HepG2 (cell line): ENCODE measurements around the gene DACT2. TPM values are rescaled to one million over a fixed set of nuclear protein-coding genes. Genes with fewer than 3 reads are reported as not detected.

ENCODE experiments used
- ATAC-seq: fragments of 200-7000 bp; cut with Tn5 transposase; 3 replicates; pipeline ENCODE4 v1.9.1; 2020; ENCODE audit warnings: mild to moderate bottlenecking, moderate library complexity
- BruUV-seq: library from RNA; stranded (reverse); fragments of 400-500 nt; replicated peaks from 2 replicates; lab custom pipeline; 2021; lab: Mats Ljungman, UMichigan
- CTCF ChIA-PET: fragments of 300-600 bp; formaldehyde crosslinking; extraction: SDS; loops from one replicate; lab custom pipeline; 2021; ENCODE audit warnings: low total read pairs, inconsistent platforms, low intra/inter-chr PET ratio; lab: Yijun Ruan, JAX
- POLR2A ChIA-PET: fragments of 350-600 bp; sonication (Branson Sonifier 250); formaldehyde crosslinking; loops from one replicate; lab custom pipeline; 2020; ENCODE audit warnings: antibody characterized with exemption, inconsistent platforms; lab: Yijun Ruan, JAX
- DNase-seq: peaks from one replicate; pipeline ENCODE4 v3.0.0-alpha.2; 2015; ENCODE audit warnings: low spot score
- FAIRE-seq: peaks from 3 replicates; lab custom pipeline; 2011; peaks lifted over from hg19 to GRCh38; lab: Jason Lieb, UNC
- H2AFZ ChIP-seq: one replicate; pipeline ENCODE4 v1.6.1; 2011; ENCODE audit warnings: low read length, inconsistent platforms
- H3K27ac ChIP-seq: fragments of 300-600 bp; 3 replicates; pipeline ENCODE4 v1.8.0; 2011; ENCODE audit warnings: mixed run types, mild to moderate bottlenecking, mixed read lengths, low read length, inconsistent platforms; ENCODE audit not compliant: insufficient read depth; ENCODE audit errors: extremely low read length
- H3K27me3 ChIP-seq, 2 experiments: fragments of 200-600 bp in 1 of 2; 2 replicates in 1 of 2; 3 replicates in 1 of 2; pipeline versions ENCODE4 v1.6.0 to v1.8.0; 2011; ENCODE audit warnings: low read length in 2 of 2, mild to moderate bottlenecking in 2 of 2, moderate library complexity in 2 of 2, inconsistent platforms in 1 of 2; ENCODE audit not compliant: insufficient read depth in 2 of 2, control insufficient read depth in 1 of 2
- H3K36me3 ChIP-seq, 2 experiments: fragments of 200-600 bp in 1 of 2; replicated peaks in 1 of 2; 2 replicates in 1 of 2; 3 replicates in 1 of 2; pipeline versions ENCODE4 v1.5.1 to v1.8.0; 2011; ENCODE audit warnings: low read length in 2 of 2, inconsistent platforms in 1 of 2; ENCODE audit not compliant: insufficient read depth in 2 of 2, control insufficient read depth in 1 of 2
- H3K4me1 ChIP-seq: 2 replicates; pipeline ENCODE4 v1.5.1; 2012; ENCODE audit warnings: low read length, inconsistent platforms; ENCODE audit not compliant: insufficient read depth
- H3K4me2 ChIP-seq: 2 replicates; pipeline ENCODE4 v1.6.0; 2011; ENCODE audit warnings: low read depth, low read length, inconsistent platforms
- H3K4me3 ChIP-seq, 3 experiments: fragments of 200-600 bp in 1 of 3; sonication (generic), shearing (Covaris generic) in 1 of 3; replicated peaks in 1 of 3; 2 replicates each; pipeline ENCODE4 v1.5.1; 2011 to 2016; ENCODE audit warnings: low read length in 3 of 3, inconsistent platforms in 2 of 3, low read depth in 2 of 3, mild to moderate bottlenecking in 2 of 3, control low read depth in 1 of 3, mixed read lengths in 1 of 3; ENCODE audit not compliant: insufficient read depth in 1 of 3
- H3K79me2 ChIP-seq: one replicate; pipeline ENCODE4 v1.6.1; 2011; ENCODE audit warnings: low read length, inconsistent platforms; ENCODE audit not compliant: insufficient read depth
- H3K9ac ChIP-seq: 2 replicates; pipeline ENCODE4 v1.6.0; 2011; ENCODE audit warnings: mild to moderate bottlenecking, low read depth, low read length, inconsistent platforms; ENCODE audit not compliant: insufficient read depth
- H3K9me3 ChIP-seq: 2 replicates; pipeline ENCODE4 v1.5.1; 2012; ENCODE audit warnings: mild to moderate bottlenecking, low read length
- H4K20me1 ChIP-seq: 2 replicates; pipeline ENCODE4 v1.6.0; 2011; ENCODE audit warnings: inconsistent platforms, mild to moderate bottlenecking, low read length, moderate library complexity; ENCODE audit not compliant: insufficient read depth
- HNRNPH1 ChIP-seq: fragments of 200-400 bp; formaldehyde crosslinking; optimal IDR thresholded peaks from 2 replicates; pipeline ENCODE3; 2017; ENCODE audit warnings: mild to moderate bottlenecking, low read depth, low read length
- SRSF1 ChIP-seq: fragments of 200-400 bp; formaldehyde crosslinking; optimal IDR thresholded peaks from 2 replicates; pipeline ENCODE3; 2017; ENCODE audit warnings: mild to moderate bottlenecking, low read depth, low read length, moderate library complexity
- TGIF2 ChIP-seq: IDR thresholded peaks from 2 replicates; pipeline ENCODE4 v1.6.1; 2016; ENCODE audit warnings: control low read depth, missing compliant biosample characterization
- TOPORS ChIP-seq: sonication (generic); formaldehyde crosslinking; IDR thresholded peaks from 2 replicates; pipeline ENCODE4 v1.8.0; 2023; ENCODE audit warnings: mild to moderate bottlenecking, missing genetic modification reagents
- ZNF264 ChIP-seq: sonication (generic); formaldehyde crosslinking; IDR thresholded peaks from 2 replicates; pipeline ENCODE4 v1.4.0; 2020; ENCODE audit warnings: missing genetic modification reagents
- ZNF556 ChIP-seq: sonication (generic); formaldehyde crosslinking; IDR thresholded peaks from 2 replicates; pipeline ENCODE4 v1.4.0; 2020; ENCODE audit warnings: mild to moderate bottlenecking, missing genetic modification reagents, borderline replicate concordance
- WGBS: methylation state at CpG from one replicate; pipeline ENCODE4 v1.1.6; 2017; ENCODE audit warnings: low lambda C conversion rate; 5-methylcytosine and 5-hydroxymethylcytosine counted together
- in situ Hi-C: cut with HindIII; loops from 2 replicates; pipeline ENCODE4 v1.10.0; 2017; ENCODE audit warnings: low pct_unique_long_range_greater_than_20kb; ENCODE audit not compliant: extremely low pct_ligation_motif_present
- intact Hi-C: fragments of 100-400 bp; cut with micrococcal nuclease; formaldehyde crosslinking; loops from one replicate; pipeline ENCODE4 v1.10.0; 2022; ENCODE audit not compliant: unreplicated experiment
- polyA plus RNA-seq, 8 experiments: library from polyadenylated mRNA; depleted of rRNA in 3 of 8; stranded (reverse) in 7 of 8; unstranded in 1 of 8; fragments of >200 nt; fragmentation: Illumina TruSeq in 4 of 8; extraction: Trizol in 4 of 8; gene quantifications; 2 replicates each; pipeline versions ENCODE4 v1.2.1 to v1.2.3, GENCODE V29; 2011 to 2016; ENCODE audit warnings: low read depth in 4 of 8, missing spikeins in 1 of 8, mixed read lengths in 1 of 8; ENCODE audit not compliant: insufficient read depth in 1 of 8
- total RNA-seq, 5 experiments: library from RNA; depleted of rRNA; stranded (reverse); fragments of >200 nt; fragmentation: Illumina TruSeq; extraction: Trizol; gene quantifications; 2 replicates each; pipeline ENCODE4 v1.2.3, GENCODE V29; 2016; ENCODE audit warnings: low read depth in 1 of 5
- TF ChIP-seq, protein P1 (sequence below): sonication (generic); formaldehyde crosslinking; IDR thresholded peaks from 2 replicates; pipeline ENCODE4 v1.8.0; 2022; ENCODE audit warnings: missing genetic modification reagents, mild to moderate bottlenecking, borderline replicate concordance

DACT2 gene
- total and polyA plus RNA-seq, 2 of the 13 experiments (the other 11 are each of a cell fraction or from before 2014, with no cell fraction given), result 0.15 TPM; not detected in 1

DNA sequence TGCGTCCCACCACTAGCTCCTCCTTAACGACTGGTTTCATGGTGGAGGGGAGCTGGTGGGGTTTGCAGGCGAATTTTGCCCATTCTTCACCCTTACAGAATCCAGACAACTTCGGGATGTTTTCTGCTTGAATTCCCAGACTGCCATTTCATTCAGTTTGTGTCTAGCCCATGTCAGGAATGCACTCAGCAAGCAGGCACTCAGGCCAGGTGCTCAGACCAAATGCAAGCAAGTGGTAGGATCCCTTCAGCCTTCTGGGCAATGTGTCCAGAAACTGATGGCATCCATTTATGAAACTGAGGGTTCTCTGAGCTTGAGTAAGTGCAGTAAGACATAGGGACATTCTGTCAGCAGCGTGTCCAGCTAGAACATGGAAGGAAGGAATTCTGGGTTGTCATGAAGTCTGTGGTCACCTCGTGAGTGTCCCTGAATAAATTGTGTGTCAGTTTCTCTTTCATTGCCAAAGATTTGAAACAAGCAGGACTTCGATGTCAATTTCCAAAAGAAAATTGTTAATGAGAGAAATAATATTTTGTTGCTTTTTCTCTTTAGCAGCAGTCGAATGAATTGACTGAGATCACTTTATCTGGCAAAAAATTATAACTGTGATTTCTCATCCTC lies 21.8 kb upstream of the DACT2 start:
- peaks cover 0 to 9% of the 10 kb centered on the region in 2 experiments; a peak in 3 of 5 replicates for H3K27me3 ChIP-seq
- no peak overlapping the region for H3K27ac ChIP-seq
- H3K4me2 ChIP-seq, result no peak overlapping the region
- no peak for ATAC-seq
- ChIA-PET CTCF (no interaction called here), POLR2A (no interaction called here)
- TF ChIP-seq, protein P1, sequence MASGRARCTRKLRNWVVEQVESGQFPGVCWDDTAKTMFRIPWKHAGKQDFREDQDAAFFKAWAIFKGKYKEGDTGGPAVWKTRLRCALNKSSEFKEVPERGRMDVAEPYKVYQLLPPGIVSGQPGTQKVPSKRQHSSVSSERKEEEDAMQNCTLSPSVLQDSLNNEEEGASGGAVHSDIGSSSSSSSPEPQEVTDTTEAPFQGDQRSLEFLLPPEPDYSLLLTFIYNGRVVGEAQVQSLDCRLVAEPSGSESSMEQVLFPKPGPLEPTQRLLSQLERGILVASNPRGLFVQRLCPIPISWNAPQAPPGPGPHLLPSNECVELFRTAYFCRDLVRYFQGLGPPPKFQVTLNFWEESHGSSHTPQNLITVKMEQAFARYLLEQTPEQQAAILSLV, result no peak
- TF ChIP-seq ZNF556, result no peak
- no peak for TF ChIP-seq TGIF2
- TF ChIP-seq TOPORS, result no peak
- H3K4me3 ChIP-seq, result no peak overlapping the region
- in situ Hi-C loops (no loop called here), intact Hi-C loops (no loop called here)
- no peaks in the 10 kb centered on the region for H3K79me2 ChIP-seq
- BruUV-seq, result no TSS peak
- H2AFZ ChIP-seq, result no peak overlapping the region
- no peaks in the 10 kb centered on the region for H3K36me3 ChIP-seq
- no peaks in the 10 kb centered on the region for H3K9me3 ChIP-seq
- no peak for FAIRE-seq
- WGBS, result 41% methylated on average over 8 of the region's 8 CpGs
- H3K4me1 ChIP-seq, result peaks cover 31% of the 10 kb centered on the region
- no peak for DNase-seq
- H4K20me1 ChIP-seq, result no peaks in the 10 kb centered on the region
- no peak overlapping the region for H3K9ac ChIP-seq

DNA sequence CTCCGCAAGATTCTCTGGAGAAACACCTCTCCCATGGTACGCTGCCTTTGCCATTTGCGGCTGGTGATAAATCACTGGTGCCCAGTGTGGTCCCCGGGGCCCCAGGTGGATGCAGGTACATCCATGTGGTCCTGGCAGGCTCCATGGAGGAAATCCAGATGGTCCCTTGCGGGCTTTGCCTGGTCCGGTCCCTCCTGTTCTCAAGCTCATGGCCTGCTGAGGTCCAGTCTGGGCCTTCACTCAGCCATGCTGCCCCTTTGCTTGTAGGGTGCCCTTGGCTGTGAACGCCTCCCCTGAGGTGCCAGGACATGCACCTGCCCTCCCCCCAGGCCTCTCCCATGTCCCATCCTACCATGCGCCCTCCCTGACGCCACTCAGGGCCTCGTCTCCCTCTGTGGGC lies 21.2 kb upstream of the DACT2 start:
- no TSS peak for BruUV-seq
- no peak for TF ChIP-seq SRSF1
- TF ChIP-seq HNRNPH1, result no peak
- TF ChIP-seq ZNF264 (CRISPR knock-in tag), result no peak
- TF ChIP-seq, all 625 proteins: peak for 0
- Histone ChIP-seq H4K20me1 (no peaks in the 10 kb centered on the region), H3K4me3 (no peak overlapping the region), H3K27ac (no peak overlapping the region), H3K4me1 (peaks cover 29% of the 10 kb centered on the region), H3K4me2 (no peak overlapping the region), H3K36me3 (no peaks in the 10 kb centered on the region), H3K27me3 (peaks cover 0 to 9% of the 10 kb centered on the region in 2 experiments; a peak in 3 of 5 replicates), H3K79me2 (no peaks in the 10 kb centered on the region), H3K9ac (no peak overlapping the region), H2AFZ (no peak overlapping the region), H3K9me3 (no peaks in the 10 kb centered on the region)
- DNase-seq (no peak), FAIRE-seq (no peak), ATAC-seq (no peak)
- intact Hi-C loops, result no loop called here
- in situ Hi-C loops, result no loop called here
- ChIA-PET POLR2A (no interaction called here), CTCF (no interaction called here)
- WGBS, result 68% methylated on average over 8 of the region's 10 CpGs
